ENCODE data around the gene ATP8B4.

DNA sequence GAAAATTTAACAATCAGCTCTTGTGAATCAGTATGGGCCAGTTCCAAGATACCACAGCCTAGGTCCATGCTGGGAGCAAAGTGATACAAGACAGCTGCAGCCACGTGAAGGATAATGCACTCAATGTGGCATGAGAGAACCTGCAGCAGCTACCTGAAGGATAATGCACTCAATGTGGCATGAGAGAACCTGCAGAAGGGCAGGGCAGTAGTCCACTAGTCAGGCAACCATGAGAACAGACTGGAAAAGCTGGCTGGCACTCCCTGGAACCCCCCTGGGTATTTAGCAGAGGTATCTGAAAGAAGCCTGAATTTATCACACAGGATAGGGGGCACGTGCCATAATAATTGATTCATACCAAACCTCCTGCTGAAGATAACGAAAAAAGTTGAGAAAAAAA lies 237.6 kb downstream of the ATP8B4 start:
- no peak for TF ChIP-seq EZH2 (IDR thresholded peaks at IDR 0.05; ENCODE audit: borderline replicate concordance, low read depth, low read length, severe bottlenecking)
- no peak for TF ChIP-seq CTCF (IDR thresholded peaks at IDR 0.05; ENCODE audit: borderline replicate concordance, extremely low read depth, low read length, poor library complexity, severe bottlenecking)

Data from DND-41 (cell line).